ENCODE data around the gene TNIK. TPM values are rescaled to one million over a fixed set of nuclear protein-coding genes. Genes with fewer than 3 reads are reported as not detected.
A peak's percentile ranks its signal among the peaks of the same experiment; 100 is the strongest.

Gene TNIK
- polyA plus RNA-seq, 1 donor: 32.3 TPM

DNA sequence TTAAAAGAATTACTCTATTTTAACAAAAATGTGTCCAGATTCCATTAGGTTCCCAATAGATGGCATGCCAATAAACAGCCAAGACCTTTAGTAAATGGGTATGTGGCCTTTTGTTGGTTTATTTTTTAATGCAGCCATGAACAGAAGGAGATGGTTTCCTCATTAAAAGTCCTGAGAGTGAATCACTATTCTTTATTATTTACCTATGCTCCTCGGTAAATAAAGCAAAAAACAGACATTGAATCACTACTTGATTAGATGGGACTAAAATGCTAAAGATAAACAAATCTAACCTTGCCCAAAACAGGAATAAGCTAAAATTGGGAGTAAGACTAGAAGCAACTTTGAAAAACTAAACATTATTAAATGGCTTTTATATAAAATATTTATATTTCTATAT lies 94.2 kb downstream of the TNIK start:
- Histone ChIP-seq H3K27me3 (ENCODE audit: control insufficient read depth, insufficient read depth, low read length) (no peaks in the 10 kb centered on the region), H3K36me3 (ENCODE audit: control insufficient read depth, insufficient read depth, low read length) (no peaks in the 10 kb centered on the region), H3K4me1 (ENCODE audit: control insufficient read depth, insufficient read depth, low read length) (peaks cover 25% of the 10 kb centered on the region), H3K4me3 (ENCODE audit: low read length) (no peak overlapping the region), H3K9me3 (ENCODE audit: control insufficient read depth, low read depth, low read length) (no peaks in the 10 kb centered on the region), H3K27ac (ENCODE audit: low read length) (no peak overlapping the region)
- no CpG with 5 or more reads among the region's 1 CpG for WGBS (ENCODE audit: insufficient coverage, low lambda C conversion rate)
- DNase-seq: no peak

DNA sequence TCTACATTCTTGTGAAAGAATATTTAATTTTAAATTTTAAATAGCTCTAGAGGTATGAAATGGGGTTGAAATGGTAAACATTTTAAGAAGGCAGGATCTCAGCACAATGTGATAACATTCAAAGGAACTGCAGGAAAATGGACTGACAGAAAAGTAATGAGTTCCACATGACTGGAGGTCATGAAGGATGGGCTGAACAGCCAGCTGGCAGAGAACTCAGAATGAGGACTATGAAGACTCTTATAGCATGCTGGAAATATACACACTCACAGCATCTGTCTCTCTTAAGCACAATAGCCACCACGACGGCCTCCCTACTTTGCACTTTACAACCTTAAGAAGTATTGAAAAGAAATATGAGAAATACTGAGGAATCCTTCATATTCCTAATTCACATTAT lies 94.7 kb downstream of the TNIK start:
- 80% methylated on average over 2 of the region's 2 CpGs for WGBS (ENCODE audit: insufficient coverage, low lambda C conversion rate)
- no peak overlapping the region for H3K27ac ChIP-seq (ENCODE audit: low read length)
- no peaks in the 10 kb centered on the region for H3K27me3 ChIP-seq (ENCODE audit: control insufficient read depth, insufficient read depth, low read length)
- H3K4me3 ChIP-seq (ENCODE audit: low read length): no peak overlapping the region
- peaks cover 25% of the 10 kb centered on the region for H3K4me1 ChIP-seq (ENCODE audit: control insufficient read depth, insufficient read depth, low read length)
- no peak for DNase-seq
- no peaks in the 10 kb centered on the region for H3K36me3 ChIP-seq (ENCODE audit: control insufficient read depth, insufficient read depth, low read length)
- no peaks in the 10 kb centered on the region for H3K9me3 ChIP-seq (ENCODE audit: control insufficient read depth, low read depth, low read length)

DNA sequence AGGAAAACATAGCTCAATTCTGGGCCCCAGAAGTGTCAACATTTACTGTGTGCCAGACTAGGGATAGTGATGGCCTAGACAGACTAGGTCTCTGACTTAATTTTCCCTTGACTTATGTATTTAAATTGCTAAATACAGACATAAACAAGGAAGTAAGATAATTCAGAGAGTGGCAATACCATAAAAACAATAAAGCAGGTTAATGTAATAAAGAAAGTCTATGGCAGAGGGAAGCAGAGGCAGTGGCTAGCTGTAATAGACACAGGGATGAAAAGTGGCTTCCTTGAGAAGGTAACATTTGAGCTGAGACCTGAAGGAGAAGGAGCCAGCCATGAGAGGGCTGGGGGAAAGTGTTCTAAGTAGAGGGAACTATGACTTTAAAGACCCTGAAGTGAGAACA lies 95.7 kb downstream of the TNIK start:
- DNase-seq: peak in 1 of 2 donors; percentile 43
- no peaks in the 10 kb centered on the region for H3K27me3 ChIP-seq (ENCODE audit: control insufficient read depth, insufficient read depth, low read length)
- peaks cover 26% of the 10 kb centered on the region for H3K4me1 ChIP-seq (ENCODE audit: control insufficient read depth, insufficient read depth, low read length)
- no peak overlapping the region for H3K4me3 ChIP-seq (ENCODE audit: low read length)
- H3K36me3 ChIP-seq (ENCODE audit: control insufficient read depth, insufficient read depth, low read length): no peaks in the 10 kb centered on the region
- H3K9me3 ChIP-seq (ENCODE audit: control insufficient read depth, low read depth, low read length): no peaks in the 10 kb centered on the region
- H3K27ac ChIP-seq (ENCODE audit: low read length): peak overlapping the region; percentile 9

DNA sequence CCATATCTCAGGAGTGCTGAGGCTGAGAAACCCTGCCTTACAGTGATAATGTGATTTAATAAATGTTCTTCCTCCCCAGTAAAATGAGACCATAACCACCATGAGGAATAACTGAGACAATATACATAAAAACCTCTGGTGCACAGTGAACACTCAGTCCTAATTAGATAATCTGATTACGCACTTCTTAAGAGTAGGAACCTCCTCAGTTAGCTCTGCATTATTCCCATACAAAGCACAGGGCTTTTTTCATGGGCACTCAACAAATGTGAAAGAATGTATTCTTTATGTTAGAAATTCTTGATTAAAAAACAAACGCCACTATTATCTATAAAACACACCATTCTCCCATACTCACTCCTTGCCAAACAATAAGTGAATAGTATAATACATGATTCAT lies 97.0 kb downstream of the TNIK start:
- Histone ChIP-seq H3K36me3 (ENCODE audit: control insufficient read depth, insufficient read depth, low read length) (no peaks in the 10 kb centered on the region), H3K4me1 (ENCODE audit: control insufficient read depth, insufficient read depth, low read length) (peaks cover 31% of the 10 kb centered on the region), H3K9me3 (ENCODE audit: control insufficient read depth, low read depth, low read length) (no peaks in the 10 kb centered on the region), H3K4me3 (ENCODE audit: low read length) (no peak overlapping the region), H3K27me3 (ENCODE audit: control insufficient read depth, insufficient read depth, low read length) (no peaks in the 10 kb centered on the region), H3K27ac (ENCODE audit: low read length) (peak overlapping the region; percentile 78)
- DNase-seq: no peak
- 100% methylated on average over 1 of the region's 2 CpGs for WGBS (ENCODE audit: insufficient coverage, low lambda C conversion rate)

DNA sequence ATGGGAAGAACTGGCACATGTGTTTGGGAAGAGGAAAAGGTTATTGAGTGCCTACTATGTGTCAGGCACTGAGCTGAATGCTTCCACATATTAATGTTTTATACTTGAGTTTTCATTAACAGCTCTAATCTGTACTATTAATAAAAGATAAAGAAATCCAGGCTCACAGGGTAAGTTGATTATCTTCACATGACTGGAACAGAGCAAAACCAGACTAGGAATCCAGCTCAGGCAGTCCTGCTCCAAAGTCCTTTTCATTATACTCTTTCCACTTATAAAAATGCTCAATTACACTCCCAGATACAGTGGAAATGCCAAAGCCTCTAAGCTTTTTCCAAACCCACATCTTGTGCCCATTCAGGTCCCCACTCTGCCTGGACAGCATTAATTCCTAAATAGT lies 97.6 kb downstream of the TNIK start:
- DNase-seq: peak; percentile 63 to 79
- Histone ChIP-seq H3K36me3 (ENCODE audit: control insufficient read depth, insufficient read depth, low read length) (no peaks in the 10 kb centered on the region), H3K4me1 (ENCODE audit: control insufficient read depth, insufficient read depth, low read length) (peaks cover 37% of the 10 kb centered on the region), H3K4me3 (ENCODE audit: low read length) (no peak overlapping the region), H3K27me3 (ENCODE audit: control insufficient read depth, insufficient read depth, low read length) (no peaks in the 10 kb centered on the region), H3K27ac (ENCODE audit: low read length) (peak overlapping the region; percentile 78), H3K9me3 (ENCODE audit: control insufficient read depth, low read depth, low read length) (no peaks in the 10 kb centered on the region)

DNA sequence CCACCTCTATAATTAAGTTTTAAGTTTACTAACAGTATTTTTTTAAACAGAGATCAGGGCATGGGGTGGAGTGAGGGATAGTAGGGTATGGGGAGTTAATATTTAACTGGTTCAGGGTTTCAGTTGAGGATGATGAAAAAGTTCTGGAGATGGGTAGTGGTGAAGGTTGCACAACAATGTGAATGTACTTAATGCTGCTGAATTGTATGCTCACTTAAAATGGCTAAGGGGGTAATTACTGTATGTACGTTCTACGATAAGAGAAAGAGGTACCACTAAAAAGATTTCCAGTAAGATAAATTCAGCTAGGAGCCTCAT lies 101.4 kb downstream of the TNIK start:
- DNase-seq: peak; percentile 72 to 88
- Histone ChIP-seq H3K9me3 (ENCODE audit: control insufficient read depth, low read depth, low read length) (no peaks in the 10 kb centered on the region), H3K36me3 (ENCODE audit: control insufficient read depth, insufficient read depth, low read length) (no peaks in the 10 kb centered on the region), H3K27me3 (ENCODE audit: control insufficient read depth, insufficient read depth, low read length) (no peaks in the 10 kb centered on the region), H3K27ac (ENCODE audit: low read length) (peak overlapping the region; percentile 87), H3K4me3 (ENCODE audit: low read length) (peak overlapping the region; percentile 12), H3K4me1 (ENCODE audit: control insufficient read depth, insufficient read depth, low read length) (peaks cover 37% of the 10 kb centered on the region)
- WGBS (ENCODE audit: insufficient coverage, low lambda C conversion rate): 18% methylated on average over 2 of the region's 2 CpGs

DNA sequence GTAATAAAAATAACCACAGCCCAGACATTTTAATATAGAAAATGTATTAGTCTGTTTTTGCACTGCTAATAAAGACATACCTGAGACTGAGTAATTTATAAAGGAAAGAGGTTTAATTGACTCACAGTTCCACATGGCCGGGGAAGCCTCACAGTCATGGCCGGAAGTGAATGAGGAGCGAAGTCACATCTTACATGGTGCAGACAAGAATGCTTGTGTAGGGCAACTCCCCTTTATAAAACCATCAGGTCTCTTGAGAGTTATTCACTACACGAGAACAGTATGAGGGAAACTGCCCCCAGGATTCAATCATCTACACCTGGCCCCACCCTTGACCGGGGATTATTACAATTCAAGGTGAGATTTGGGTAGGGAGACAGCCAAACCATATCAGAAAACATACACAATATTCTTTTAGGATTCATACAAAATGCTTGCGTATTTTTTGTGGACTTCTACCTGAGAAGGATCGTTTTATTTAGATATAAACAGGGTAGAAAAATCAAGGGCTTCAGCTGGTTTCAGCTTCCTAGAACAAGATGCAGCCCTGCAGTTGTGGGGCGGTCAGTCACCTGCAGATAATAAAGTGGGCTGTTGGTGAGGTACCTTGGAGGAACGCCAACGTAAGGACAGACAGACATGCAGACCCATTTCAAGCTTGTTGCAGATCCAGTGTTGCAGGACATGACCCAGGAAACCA lies 101.9 kb downstream of the TNIK start:
- H3K36me3 ChIP-seq (ENCODE audit: control insufficient read depth, insufficient read depth, low read length): no peaks in the 10 kb centered on the region
- DNase-seq: peak; percentile 59 to 61
- peak overlapping the region; percentile 87 for H3K27ac ChIP-seq (ENCODE audit: low read length)
- peaks cover 34% of the 10 kb centered on the region for H3K4me1 ChIP-seq (ENCODE audit: control insufficient read depth, insufficient read depth, low read length)
- no peaks in the 10 kb centered on the region for H3K9me3 ChIP-seq (ENCODE audit: control insufficient read depth, low read depth, low read length)
- peak overlapping the region; percentile 12 for H3K4me3 ChIP-seq (ENCODE audit: low read length)
- no CpG with 5 or more reads among the region's 10 CpGs for WGBS (ENCODE audit: insufficient coverage, low lambda C conversion rate)
- H3K27me3 ChIP-seq (ENCODE audit: control insufficient read depth, insufficient read depth, low read length): no peaks in the 10 kb centered on the region

DNA sequence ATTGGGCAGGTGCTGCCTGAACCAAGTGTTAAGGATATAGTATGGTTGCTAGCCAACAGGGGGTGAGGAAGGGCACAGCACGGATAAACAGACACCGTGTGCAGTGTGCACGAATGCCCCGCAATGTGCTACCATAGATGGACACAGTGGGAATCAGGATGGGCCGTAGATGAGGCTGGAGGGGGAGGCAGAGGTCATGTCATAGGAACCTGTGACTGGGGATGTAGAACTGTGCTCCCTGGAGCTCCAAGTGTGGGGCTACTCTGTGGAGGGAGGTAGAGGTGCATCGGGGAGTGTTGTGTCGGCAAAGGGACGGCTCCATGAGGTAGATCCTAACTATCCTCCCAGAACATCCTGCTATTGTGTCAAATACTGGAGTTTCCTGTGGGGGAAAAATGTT lies 102.5 kb downstream of the TNIK start:
- Histone ChIP-seq H3K27ac (ENCODE audit: low read length) (peak overlapping the region; percentile 87), H3K36me3 (ENCODE audit: control insufficient read depth, insufficient read depth, low read length) (no peaks in the 10 kb centered on the region), H3K4me3 (ENCODE audit: low read length) (no peak overlapping the region), H3K9me3 (ENCODE audit: control insufficient read depth, low read depth, low read length) (no peaks in the 10 kb centered on the region), H3K27me3 (ENCODE audit: control insufficient read depth, insufficient read depth, low read length) (no peaks in the 10 kb centered on the region), H3K4me1 (ENCODE audit: control insufficient read depth, insufficient read depth, low read length) (peaks cover 28% of the 10 kb centered on the region)
- DNase-seq: no peak
- WGBS (ENCODE audit: insufficient coverage, low lambda C conversion rate): 100% methylated on average over 2 of the region's 8 CpGs

DNA sequence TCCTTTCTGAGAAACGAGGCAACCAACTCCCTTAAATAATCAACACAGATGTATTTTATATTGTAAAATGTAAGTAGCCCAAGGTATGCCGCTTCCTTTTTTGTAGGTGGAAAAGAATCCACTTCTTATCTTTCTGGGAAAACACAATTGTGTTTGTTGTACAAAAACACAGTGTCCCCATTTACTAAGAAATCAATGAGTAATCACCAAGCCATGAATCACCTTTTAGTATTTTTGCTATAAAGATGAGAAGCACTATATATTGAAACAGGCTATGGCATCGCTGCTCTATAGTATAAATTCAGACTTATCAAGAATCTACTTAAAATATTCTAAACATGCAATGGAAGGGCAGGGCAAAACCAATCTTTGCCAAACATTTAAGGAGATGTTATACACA lies 104.0 kb downstream of the TNIK start:
- DNase-seq: no peak
- 80% methylated on average over 1 of the region's 3 CpGs for WGBS (ENCODE audit: insufficient coverage, low lambda C conversion rate)
- H3K27ac ChIP-seq (ENCODE audit: low read length): no peak overlapping the region
- no peaks in the 10 kb centered on the region for H3K27me3 ChIP-seq (ENCODE audit: control insufficient read depth, insufficient read depth, low read length)
- H3K9me3 ChIP-seq (ENCODE audit: control insufficient read depth, low read depth, low read length): no peaks in the 10 kb centered on the region
- no peaks in the 10 kb centered on the region for H3K36me3 ChIP-seq (ENCODE audit: control insufficient read depth, insufficient read depth, low read length)
- no peak overlapping the region for H3K4me3 ChIP-seq (ENCODE audit: low read length)
- peaks cover 20% of the 10 kb centered on the region for H3K4me1 ChIP-seq (ENCODE audit: control insufficient read depth, insufficient read depth, low read length)

DNA sequence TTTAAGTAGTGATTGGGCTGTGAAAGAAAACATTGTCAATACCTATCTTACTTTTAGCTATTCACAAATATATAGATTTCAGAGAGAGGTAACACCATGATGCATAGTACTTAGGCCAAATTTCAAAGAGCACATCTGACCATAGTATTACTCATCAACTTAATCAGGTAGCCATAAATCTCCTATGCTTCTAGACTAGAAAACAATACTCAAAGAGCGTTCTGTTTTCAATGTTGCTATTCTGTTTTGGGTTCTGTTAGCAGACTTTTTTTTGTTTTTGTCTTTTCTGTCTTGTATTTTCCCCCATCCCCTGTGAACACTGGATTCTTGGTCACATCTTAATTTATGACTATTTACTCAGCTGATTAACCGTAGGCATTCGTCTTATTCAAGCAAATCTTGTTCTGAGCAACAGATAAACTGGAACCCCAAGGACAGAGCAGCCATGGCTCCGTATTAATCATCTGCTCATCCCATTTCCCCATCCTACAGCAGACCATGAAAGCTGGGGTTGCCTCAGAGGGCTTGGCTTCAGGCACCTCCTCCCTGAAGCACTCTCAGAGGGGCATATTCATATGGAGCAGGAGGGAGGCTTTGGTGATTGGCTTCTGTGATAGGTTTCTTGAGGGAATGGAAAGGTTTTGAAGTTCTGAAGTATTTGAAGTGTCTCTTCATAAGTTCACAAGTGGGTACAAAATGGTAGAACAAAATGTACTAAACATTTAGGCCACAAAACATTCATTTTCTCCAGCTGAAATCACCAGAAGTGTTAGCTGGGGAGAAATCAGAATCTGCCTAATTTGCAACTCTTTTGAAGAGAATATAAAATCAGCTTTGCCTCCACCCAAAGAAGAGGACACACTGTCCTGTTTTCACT lies 105.3 kb downstream of the TNIK start:
- peak in 1 of 2 donors; percentile 37 for DNase-seq
- H3K4me3 ChIP-seq (ENCODE audit: low read length): no peak overlapping the region
- no peaks in the 10 kb centered on the region for H3K27me3 ChIP-seq (ENCODE audit: control insufficient read depth, insufficient read depth, low read length)
- no peaks in the 10 kb centered on the region for H3K9me3 ChIP-seq (ENCODE audit: control insufficient read depth, low read depth, low read length)
- WGBS (ENCODE audit: insufficient coverage, low lambda C conversion rate): 33% methylated on average over 1 of the region's 4 CpGs
- peaks cover 20% of the 10 kb centered on the region for H3K4me1 ChIP-seq (ENCODE audit: control insufficient read depth, insufficient read depth, low read length)
- no peaks in the 10 kb centered on the region for H3K36me3 ChIP-seq (ENCODE audit: control insufficient read depth, insufficient read depth, low read length)
- H3K27ac ChIP-seq (ENCODE audit: low read length): peak overlapping the region; percentile 61

All from large intestine (tissue), 3 donors.